Myocyte (in vitro differentiated cells): Measurements from ENCODE around the gene SLC16A8. TPM values are rescaled to one million over a fixed set of nuclear protein-coding genes. Genes with fewer than 3 reads are reported as not detected.
A peak's percentile ranks its signal among the peaks of the same experiment; 100 is the strongest.
"Not testable (repeated sequence)": the region's sequence is repeated elsewhere in the genome, so short reads cannot be mapped to it uniquely, and the experiment has no call there.

Experiments
- DNase-seq: peaks from one replicate; pipeline ENCODE4 v3.0.0-alpha.2; 2012; ENCODE audit warnings: low read depth
- polyA plus RNA-seq: library from polyadenylated mRNA; unstranded; fragments of >200 nt; gene quantifications from one replicate; pipeline ENCODE4 v1.2.1, GENCODE V29; 2012; ENCODE audit warnings: missing spikeins
- total RNA-seq: library from RNA; depleted of rRNA; stranded (reverse); fragments of >200 nt; gene quantifications from 2 replicates; pipeline ENCODE4 v1.2.3, GENCODE V29; 2014

Gene SLC16A8
- total RNA-seq, result 0.56 TPM in 1 of 2 replicates, not detected in the other
- polyA plus RNA-seq, result 0.15 TPM

GRCh38 chr22:38083931-38084631 lies at the start of gene SLC16A8:
TSS of gene SLC16A8 (minus strand) at chr22:38084184. CDS start at chr22:38082873, 1,311 bp downstream.
- DNase-seq, result no peak

DNA sequence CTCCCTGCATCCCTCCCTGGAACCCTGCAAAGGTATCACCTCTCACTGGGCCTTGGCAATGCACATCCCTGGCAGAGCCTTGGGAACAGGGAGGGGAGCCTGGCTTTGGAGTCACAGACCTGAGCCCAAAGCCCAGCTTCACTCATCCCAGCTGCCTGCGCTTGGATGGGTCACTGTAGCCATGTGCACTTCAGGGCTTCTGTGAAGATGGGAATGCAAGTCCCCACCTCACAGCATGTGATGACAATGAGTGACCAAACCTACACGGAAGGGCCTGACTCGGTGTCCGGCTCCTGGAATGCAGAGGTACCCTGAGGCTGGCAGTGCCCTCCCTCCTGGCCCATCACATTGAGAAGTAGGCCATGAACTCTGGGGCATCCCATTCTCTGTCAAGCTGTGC lies 49.3 kb upstream of the SLC16A8 start:
- no peak for DNase-seq

GRCh38 chr22:38132794-38133193 lies 48.8 kb upstream of the SLC16A8 start:
- DNase-seq, result no peak

DNA sequence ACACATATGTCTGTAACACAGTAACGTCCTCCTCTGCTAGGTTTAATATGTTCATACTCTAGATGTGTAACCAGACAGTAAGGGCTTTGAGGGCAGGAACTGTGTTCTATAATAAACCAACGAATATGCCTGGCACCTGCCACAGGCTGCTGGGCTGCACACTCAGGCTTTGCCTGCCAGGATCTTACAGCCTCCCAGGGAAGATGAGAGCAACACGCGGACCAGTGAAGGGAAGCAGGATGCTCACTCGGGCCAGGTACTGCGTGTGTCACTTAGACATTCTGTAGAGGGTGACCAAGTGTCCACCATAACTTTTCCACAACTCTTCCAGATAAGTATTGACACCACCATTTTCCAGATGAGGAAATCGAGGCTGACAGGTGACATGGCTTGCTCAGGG lies 48.2 kb upstream of the SLC16A8 start:
- no peak for DNase-seq

GRCh38 chr22:38131399-38131798 lies 47.4 kb upstream of the SLC16A8 start:
- no peak for DNase-seq

- DNase-seq, result no peak
Observed at GRCh38 chr22:38129856-38130255, 45.9 kb upstream of the SLC16A8 start.

DNA sequence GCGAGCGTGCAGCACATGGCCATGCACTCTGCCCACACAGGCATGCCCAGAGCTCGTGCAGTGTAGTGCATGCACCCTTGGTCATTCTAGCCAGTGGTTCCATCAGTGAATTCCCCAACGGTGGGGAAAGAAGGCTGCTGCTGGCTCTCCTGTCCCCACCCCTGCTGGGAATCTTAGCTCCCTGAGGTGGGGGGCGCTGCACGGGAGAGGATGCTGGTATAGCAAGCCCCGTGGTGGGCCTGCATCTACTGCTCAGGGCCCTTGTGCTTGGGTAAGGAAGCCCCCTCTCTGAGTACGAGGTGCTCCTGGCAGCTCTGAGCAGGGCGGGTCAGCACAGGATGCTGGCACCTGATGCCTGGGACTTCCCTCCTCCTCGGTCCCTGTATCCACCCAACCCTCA lies 45.0 kb upstream of the SLC16A8 start:
- DNase-seq, result no peak

GRCh38 chr22:38127869-38128268 lies 43.9 kb upstream of the SLC16A8 start:
- DNase-seq, result no peak

- no peak for DNase-seq
Observed at GRCh38 chr22:38126928-38127668, 43.1 kb upstream of the SLC16A8 start.

- DNase-seq, result no peak
Observed at GRCh38 chr22:38125751-38126201, 41.8 kb upstream of the SLC16A8 start.

GRCh38 chr22:38125038-38125610 lies 41.1 kb upstream of the SLC16A8 start:
- DNase-seq, result no peak

GRCh38 chr22:38124236-38124974 lies 40.4 kb upstream of the SLC16A8 start:
- DNase-seq, result no peak

- DNase-seq, result no peak
Observed at GRCh38 chr22:38122616-38123015, 38.6 kb upstream of the SLC16A8 start.

GRCh38 chr22:38120359-38121110 lies 36.6 kb upstream of the SLC16A8 start:
- no peak for DNase-seq

- DNase-seq, result not testable (repeated sequence)
Observed at GRCh38 chr22:38118747-38119146, 34.8 kb upstream of the SLC16A8 start.

DNA sequence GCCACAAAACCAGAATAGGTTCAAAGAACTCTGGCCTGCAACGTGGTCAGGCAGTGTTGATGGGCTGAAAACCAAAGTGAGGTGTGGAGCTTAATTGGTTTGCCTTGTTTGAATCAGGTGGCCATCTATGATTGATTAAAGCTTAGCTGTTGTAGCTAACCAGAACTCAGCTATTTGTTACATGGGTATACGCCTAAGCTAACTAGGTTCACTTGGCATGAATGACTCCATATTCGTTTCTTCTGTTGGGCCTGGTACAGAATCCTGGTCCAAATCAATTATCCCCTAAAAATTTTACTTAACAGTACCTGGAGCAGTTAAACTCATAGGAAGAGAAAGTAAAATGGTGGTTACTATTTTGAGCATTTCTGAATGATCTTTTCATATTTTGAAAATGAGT lies 34.2 kb upstream of the SLC16A8 start:
- DNase-seq, result no peak

DNA sequence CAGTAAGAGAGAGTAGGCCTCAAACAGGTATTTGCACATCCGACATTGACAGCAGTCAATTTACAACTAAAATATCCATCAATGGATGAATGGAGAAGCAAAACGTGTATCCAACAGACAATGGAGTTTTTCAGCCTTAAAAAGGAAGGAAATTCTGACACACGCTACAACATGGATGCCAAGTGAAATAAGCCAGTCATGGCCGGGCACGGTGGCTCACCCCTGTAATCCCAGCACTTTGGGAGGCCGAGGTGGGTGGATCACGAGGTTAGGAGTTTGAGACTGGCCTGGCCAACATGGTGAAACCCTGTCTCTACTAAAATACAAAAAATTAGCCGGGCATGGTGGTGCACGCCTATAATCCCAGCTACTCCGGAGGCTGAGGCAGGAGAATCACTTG lies 33.6 kb upstream of the SLC16A8 start:
- DNase-seq, result not testable (repeated sequence)

- no peak for DNase-seq
Observed at GRCh38 chr22:38115423-38116205, 31.6 kb upstream of the SLC16A8 start.

DNA sequence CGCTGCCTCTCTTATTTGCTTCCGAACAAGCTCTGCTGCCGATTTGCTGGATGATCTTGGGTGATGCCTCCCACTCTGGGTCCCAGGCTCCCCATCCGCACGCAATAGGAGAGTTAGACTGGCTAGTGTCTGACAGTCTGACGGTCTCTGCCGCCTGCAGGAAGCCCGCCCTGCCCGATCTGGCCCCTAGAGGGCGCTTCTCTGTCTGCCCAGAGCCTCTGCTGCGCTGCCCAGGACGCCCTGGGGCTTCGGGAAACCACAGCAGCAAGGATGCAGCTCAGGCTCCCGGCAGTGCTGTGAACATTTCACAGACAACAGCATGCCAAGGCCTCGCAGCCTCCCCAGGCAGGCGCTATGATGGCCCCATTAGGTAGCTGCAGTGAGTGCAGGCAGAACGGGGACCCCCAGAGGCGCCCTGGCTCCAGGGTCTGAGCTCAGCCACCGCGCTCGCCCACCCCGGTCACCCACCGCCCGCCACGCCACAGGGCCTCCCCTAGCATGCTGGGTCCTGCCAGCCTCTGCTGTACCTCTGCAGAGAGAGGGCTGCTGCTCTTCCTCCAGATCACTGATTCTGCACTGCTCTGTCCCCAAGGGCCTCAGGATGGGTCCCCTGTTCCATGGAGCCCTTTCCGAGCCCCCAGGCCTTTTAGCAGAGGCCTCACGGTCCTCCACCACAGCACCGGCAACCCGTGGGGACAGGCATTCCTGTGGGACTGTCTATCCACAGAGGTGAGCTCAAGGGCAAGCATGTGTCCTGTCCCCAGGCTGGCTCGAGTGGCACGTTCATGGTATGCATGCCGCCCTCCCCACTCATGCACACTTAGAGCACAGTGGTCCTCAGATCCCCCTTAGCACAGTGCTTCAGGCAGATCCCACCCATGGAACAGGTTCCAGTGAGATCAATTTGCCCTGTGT lies 30.8 kb upstream of the SLC16A8 start:
- DNase-seq, result peak; percentile 87
